ENCODE data around the gene YKT6.

The YKT6 gene

DNA sequence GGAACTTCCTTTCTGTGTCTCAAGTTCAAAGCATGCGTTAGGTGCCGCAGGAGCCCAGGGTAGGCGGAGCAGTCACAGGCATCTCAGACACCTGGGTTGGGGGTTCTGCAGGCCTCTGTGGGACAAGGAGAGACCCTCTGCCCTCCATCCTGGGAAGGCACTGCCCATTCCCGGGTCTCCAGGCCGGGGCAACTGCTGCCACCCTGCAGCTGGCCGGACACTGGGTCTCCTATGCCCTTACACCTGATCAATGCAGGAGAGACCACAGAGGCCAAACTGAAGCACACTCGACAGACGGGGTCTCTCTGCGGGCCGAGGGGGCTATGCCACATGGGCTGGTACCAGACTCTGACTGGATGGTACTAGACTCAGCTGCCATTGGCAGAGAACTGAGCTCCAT is 36.9 kb downstream of the YKT6 start:
- TF ChIP-seq, protein P1, sequence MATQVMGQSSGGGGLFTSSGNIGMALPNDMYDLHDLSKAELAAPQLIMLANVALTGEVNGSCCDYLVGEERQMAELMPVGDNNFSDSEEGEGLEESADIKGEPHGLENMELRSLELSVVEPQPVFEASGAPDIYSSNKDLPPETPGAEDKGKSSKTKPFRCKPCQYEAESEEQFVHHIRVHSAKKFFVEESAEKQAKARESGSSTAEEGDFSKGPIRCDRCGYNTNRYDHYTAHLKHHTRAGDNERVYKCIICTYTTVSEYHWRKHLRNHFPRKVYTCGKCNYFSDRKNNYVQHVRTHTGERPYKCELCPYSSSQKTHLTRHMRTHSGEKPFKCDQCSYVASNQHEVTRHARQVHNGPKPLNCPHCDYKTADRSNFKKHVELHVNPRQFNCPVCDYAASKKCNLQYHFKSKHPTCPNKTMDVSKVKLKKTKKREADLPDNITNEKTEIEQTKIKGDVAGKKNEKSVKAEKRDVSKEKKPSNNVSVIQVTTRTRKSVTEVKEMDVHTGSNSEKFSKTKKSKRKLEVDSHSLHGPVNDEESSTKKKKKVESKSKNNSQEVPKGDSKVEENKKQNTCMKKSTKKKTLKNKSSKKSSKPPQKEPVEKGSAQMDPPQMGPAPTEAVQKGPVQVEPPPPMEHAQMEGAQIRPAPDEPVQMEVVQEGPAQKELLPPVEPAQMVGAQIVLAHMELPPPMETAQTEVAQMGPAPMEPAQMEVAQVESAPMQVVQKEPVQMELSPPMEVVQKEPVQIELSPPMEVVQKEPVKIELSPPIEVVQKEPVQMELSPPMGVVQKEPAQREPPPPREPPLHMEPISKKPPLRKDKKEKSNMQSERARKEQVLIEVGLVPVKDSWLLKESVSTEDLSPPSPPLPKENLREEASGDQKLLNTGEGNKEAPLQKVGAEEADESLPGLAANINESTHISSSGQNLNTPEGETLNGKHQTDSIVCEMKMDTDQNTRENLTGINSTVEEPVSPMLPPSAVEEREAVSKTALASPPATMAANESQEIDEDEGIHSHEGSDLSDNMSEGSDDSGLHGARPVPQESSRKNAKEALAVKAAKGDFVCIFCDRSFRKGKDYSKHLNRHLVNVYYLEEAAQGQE (IDR thresholded peaks at IDR 0.05; ENCODE audit: insufficient read depth in 1 of 2, low read depth in 2 of 2, low read length in 2 of 2) = no peak
- TF ChIP-seq SIN3A (IDR thresholded peaks at IDR 0.05; ENCODE audit: borderline replicate concordance, insufficient read depth, low read length) (no peak), TAF1 (IDR thresholded peaks at IDR 0.05; ENCODE audit: borderline replicate concordance, insufficient read depth, low read length) (no peak), POLR2AphosphoS5 (IDR thresholded peaks at IDR 0.05; ENCODE audit: low read depth, low read length) (no peak), FOXP2 (optimal IDR thresholded peaks at IDR 0.05; ENCODE audit: borderline replicate concordance, extremely low read depth, extremely low read length, insufficient read depth) (no peak)

DNA sequence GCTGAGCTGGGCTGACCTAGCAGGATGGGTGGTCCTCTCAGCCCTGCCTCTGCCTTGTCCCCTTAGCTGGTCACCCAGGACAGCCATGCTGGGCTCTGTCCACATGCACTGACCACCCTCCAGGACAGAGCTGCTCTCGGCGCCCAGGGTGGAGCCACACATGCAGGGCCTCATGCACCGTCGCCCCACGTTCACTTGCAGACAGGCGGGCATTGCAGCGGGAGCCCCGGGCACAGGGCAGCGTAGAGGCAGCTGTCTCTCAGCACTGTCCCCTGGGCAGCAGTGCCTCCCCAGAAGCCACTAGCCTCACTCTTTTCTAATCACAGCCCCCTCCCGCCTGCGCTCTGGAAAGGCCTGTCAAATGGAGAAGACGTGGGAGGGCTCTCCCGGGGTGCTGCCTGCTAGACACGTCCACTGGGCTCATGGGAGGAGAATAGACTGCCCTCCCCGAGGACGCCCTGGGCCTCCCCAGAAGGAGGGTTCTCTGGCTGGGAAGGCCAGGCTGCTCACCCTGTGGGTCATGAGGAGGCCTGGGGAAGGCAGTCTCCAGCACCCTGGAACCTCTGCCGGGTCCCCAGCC is 37.4 kb downstream of the YKT6 start:
- TF ChIP-seq FOXP2 (optimal IDR thresholded peaks at IDR 0.05; ENCODE audit: borderline replicate concordance, extremely low read depth, extremely low read length, insufficient read depth) (no peak), POLR2AphosphoS5 (IDR thresholded peaks at IDR 0.05; ENCODE audit: low read depth, low read length) (no peak), SIN3A (IDR thresholded peaks at IDR 0.05; ENCODE audit: borderline replicate concordance, insufficient read depth, low read length) (no peak), TAF1 (IDR thresholded peaks at IDR 0.05; ENCODE audit: borderline replicate concordance, insufficient read depth, low read length) (no peak)
- TF ChIP-seq, protein P1 (IDR thresholded peaks at IDR 0.05; ENCODE audit: insufficient read depth in 1 of 2, low read depth in 2 of 2, low read length in 2 of 2) = no peak

DNA sequence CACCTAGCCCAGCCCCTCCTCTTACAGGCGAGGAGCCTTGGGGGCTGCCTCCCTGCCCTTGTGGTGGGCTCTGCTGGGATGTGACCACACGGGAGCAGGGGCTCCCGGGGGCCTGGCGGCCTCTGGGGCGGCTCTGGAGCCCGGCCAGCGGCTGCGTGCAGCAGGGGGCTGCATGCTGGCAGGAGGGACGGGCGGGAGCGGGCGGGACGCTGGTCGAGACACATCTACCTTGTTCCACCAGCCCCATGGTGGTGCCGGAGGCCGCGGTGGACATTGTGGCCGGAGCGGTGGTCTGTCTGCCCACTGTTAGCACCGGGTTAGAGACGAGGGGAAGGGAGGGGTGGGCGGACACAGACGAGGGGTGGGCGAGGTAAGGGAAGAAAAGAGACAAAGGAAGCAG is 38.6 kb downstream of the YKT6 start:
- TF ChIP-seq SIN3A (IDR thresholded peaks at IDR 0.05; ENCODE audit: borderline replicate concordance, insufficient read depth, low read length) = no peak

DNA sequence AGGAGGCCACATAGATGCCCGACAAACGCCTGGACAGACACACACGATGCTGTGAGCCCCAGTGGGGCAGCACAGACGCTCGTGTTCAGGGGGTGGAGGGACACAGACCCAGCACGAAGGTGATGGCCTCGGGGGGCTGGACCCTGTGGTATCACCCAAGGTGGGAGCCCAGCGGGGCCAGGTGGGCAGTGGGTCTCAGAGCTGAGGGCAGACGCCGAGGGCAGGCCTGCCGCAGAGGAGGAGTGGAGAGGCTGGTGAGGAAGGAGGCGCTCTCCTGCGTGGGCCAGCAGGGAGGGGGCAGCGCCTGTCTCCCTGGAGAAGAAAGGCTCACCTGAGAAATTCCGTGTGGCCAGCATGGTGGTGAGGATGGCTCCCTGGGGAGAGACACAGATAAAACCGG is 39.6 kb downstream of the YKT6 start:
- no peak for TF ChIP-seq TAF1 (IDR thresholded peaks at IDR 0.05; ENCODE audit: borderline replicate concordance, insufficient read depth, low read length)
- no peak for TF ChIP-seq FOXP2 (optimal IDR thresholded peaks at IDR 0.05; ENCODE audit: borderline replicate concordance, extremely low read depth, extremely low read length, insufficient read depth)
- no peak for TF ChIP-seq POLR2AphosphoS5 (IDR thresholded peaks at IDR 0.05; ENCODE audit: low read depth, low read length)
- TF ChIP-seq, protein P1 (IDR thresholded peaks at IDR 0.05; ENCODE audit: insufficient read depth in 1 of 2, low read depth in 2 of 2, low read length in 2 of 2) = no peak
- no peak for TF ChIP-seq SIN3A (IDR thresholded peaks at IDR 0.05; ENCODE audit: borderline replicate concordance, insufficient read depth, low read length)

DNA sequence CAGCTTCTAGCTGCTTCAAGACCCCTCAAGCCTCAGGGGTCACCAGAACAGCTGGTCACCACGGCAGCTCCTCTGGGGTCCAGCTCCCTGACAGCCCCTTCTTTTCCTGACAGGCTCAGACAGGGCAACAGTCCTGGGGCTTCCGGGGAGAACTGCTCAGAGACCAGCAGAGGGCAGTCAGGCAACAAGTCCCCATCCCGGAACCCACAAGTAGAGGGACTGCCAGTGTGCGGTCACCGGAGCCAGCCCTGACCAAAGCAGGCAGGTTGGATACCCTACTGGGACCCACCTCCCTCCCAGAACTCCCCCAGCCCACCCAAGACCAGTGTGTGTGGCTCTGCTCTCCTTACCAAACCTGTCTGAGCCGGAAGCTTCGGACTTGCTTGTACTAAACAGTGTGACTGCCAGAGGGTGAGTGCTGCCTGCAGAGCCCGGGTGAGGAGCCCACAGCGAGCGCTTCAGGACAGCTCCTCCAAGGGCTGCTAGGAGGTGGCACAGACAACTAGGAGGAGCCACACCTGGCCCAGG is 40.3 kb downstream of the YKT6 start:
- TF ChIP-seq, protein P1 (IDR thresholded peaks at IDR 0.05; ENCODE audit: insufficient read depth in 1 of 2, low read depth in 2 of 2, low read length in 2 of 2) = no peak
- TF ChIP-seq SIN3A (IDR thresholded peaks at IDR 0.05; ENCODE audit: borderline replicate concordance, insufficient read depth, low read length) (no peak), FOXP2 (optimal IDR thresholded peaks at IDR 0.05; ENCODE audit: borderline replicate concordance, extremely low read depth, extremely low read length, insufficient read depth) (no peak), POLR2AphosphoS5 (IDR thresholded peaks at IDR 0.05; ENCODE audit: low read depth, low read length) (no peak), TAF1 (IDR thresholded peaks at IDR 0.05; ENCODE audit: borderline replicate concordance, insufficient read depth, low read length) (no peak)

Measured in PFSK-1 (cell line).